GM23338 (cell line): Measurements from ENCODE around the gene ZNF264. TPM values are rescaled to one million over a fixed set of nuclear protein-coding genes. Genes with fewer than 3 reads are reported as not detected.
A peak's percentile ranks its signal among the peaks of the same experiment; 100 is the strongest.

ENCODE experiments used
- ATAC-seq: fragments of 200-7000 bp; cut with Tn5 transposase; 3 replicates; pipeline ENCODE4 v1.9.1; 2020
- DNase-seq: peaks from one replicate; pipeline ENCODE4 v3.0.0-alpha.2; 2015; ENCODE audit warnings: low spot score
- H2AFZ ChIP-seq: fragments of 200-600 bp; sonication (generic); 2 replicates; pipeline ENCODE4 v1.8.0; 2016; ENCODE audit warnings: antibody characterized with exemption, mild to moderate bottlenecking, moderate library complexity
- H3F3A ChIP-seq: fragments of 200-600 bp; sonication (generic); replicated peaks from 2 replicates; pipeline ENCODE4 v1.8.0; 2017; ENCODE audit warnings: antibody characterized with exemption, mixed run types, low read depth
- H3K27ac ChIP-seq: fragments of 200-600 bp; sonication (generic); 2 replicates; pipeline ENCODE4 v1.6.1; 2016; ENCODE audit warnings: low read depth
- H3K27me3 ChIP-seq: fragments of 200-600 bp; sonication (generic); 2 replicates; pipeline ENCODE4 v1.8.0; 2016; ENCODE audit warnings: mild to moderate bottlenecking, mixed run types, moderate library complexity; ENCODE audit not compliant: insufficient read depth
- H3K36me3 ChIP-seq: fragments of 200-600 bp; sonication (generic); 2 replicates; pipeline ENCODE4 v1.8.0; 2016; ENCODE audit warnings: mild to moderate bottlenecking; ENCODE audit not compliant: insufficient read depth
- H3K4me1 ChIP-seq: fragments of 200-600 bp; sonication (generic); 2 replicates; pipeline ENCODE4 v1.8.0; 2016; ENCODE audit warnings: mild to moderate bottlenecking, moderate library complexity; ENCODE audit not compliant: insufficient read depth
- H3K4me2 ChIP-seq: fragments of 200-600 bp; sonication (generic); 2 replicates; pipeline ENCODE4 v1.7.1; 2017; ENCODE audit warnings: mixed run types
- H3K4me3 ChIP-seq: fragments of 200-600 bp; sonication (generic); 2 replicates; pipeline ENCODE4 v1.6.1; 2016; ENCODE audit warnings: mixed run types
- H3K79me2 ChIP-seq: fragments of 200-600 bp; sonication (generic); replicated peaks from 2 replicates; pipeline ENCODE4 v1.8.0; 2017; ENCODE audit warnings: mild to moderate bottlenecking; ENCODE audit not compliant: insufficient read depth
- H3K9me2 ChIP-seq: fragments of 200-600 bp; sonication (generic); 2 replicates; pipeline ENCODE4 v1.8.0; 2017; ENCODE audit not compliant: insufficient read depth
- H4K20me1 ChIP-seq: fragments of 200-600 bp; sonication (generic); replicated peaks from 2 replicates; pipeline ENCODE4 v1.8.0; 2017; ENCODE audit warnings: mild to moderate bottlenecking; ENCODE audit not compliant: insufficient read depth
- H3K27ac Mint-ChIP-seq: 2 replicates; pipeline ENCODE4 v1.8.0; 2020; ENCODE audit warnings: inconsistent platforms, mild to moderate bottlenecking, moderate library complexity, mixed read lengths
- H3K27me3 Mint-ChIP-seq: 3 replicates; pipeline ENCODE4 v1.8.0; 2022; ENCODE audit warnings: low read depth, mild to moderate bottlenecking, moderate library complexity, mixed read lengths, inconsistent platforms; ENCODE audit not compliant: insufficient read depth, poor library complexity
- H3K36me3 Mint-ChIP-seq: 3 replicates; pipeline ENCODE4 v1.8.0; 2021; ENCODE audit warnings: low read depth, mild to moderate bottlenecking, inconsistent platforms, moderate library complexity, mixed read lengths
- H3K4me1 Mint-ChIP-seq: 3 replicates; pipeline ENCODE4 v1.8.0; 2020; ENCODE audit warnings: mild to moderate bottlenecking, inconsistent platforms, mixed read lengths
- H3K4me3 Mint-ChIP-seq: 3 replicates; pipeline ENCODE4 v1.8.0; 2021; ENCODE audit warnings: moderate library complexity, mild to moderate bottlenecking, inconsistent platforms, mixed read lengths
- H3K9me3 Mint-ChIP-seq: 3 replicates; pipeline ENCODE4 v1.8.0; 2020; ENCODE audit warnings: moderate library complexity, mild to moderate bottlenecking, inconsistent platforms, mixed read lengths
- CREB1 ChIP-seq: fragments of 250-450 bp; sonication (Bioruptor Pico); IDR thresholded peaks from 2 replicates; pipeline ENCODE4 v1.5.0; 2020; ENCODE audit warnings: low read depth, mild to moderate bottlenecking, moderate library complexity
- ETS1 ChIP-seq: IDR thresholded peaks from 2 replicates; pipeline ENCODE4 v1.6.1; 2016; ENCODE audit warnings: antibody characterized with exemption
- EZH2 ChIP-seq: fragments of 200-600 bp; sonication (generic); IDR thresholded peaks from one replicate; pipeline ENCODE4 v1.8.0; 2017; ENCODE audit warnings: antibody characterized with exemption, mild to moderate bottlenecking, low read depth; ENCODE audit not compliant: unreplicated experiment
- EZH2phosphoT487 ChIP-seq: fragments of 200-600 bp; sonication (generic); IDR thresholded peaks from one replicate; pipeline ENCODE4 v1.8.1; 2018; ENCODE audit warnings: antibody characterized with exemption; ENCODE audit not compliant: unreplicated experiment
- JUNB ChIP-seq: IDR thresholded peaks from one replicate; pipeline ENCODE4 v1.6.1; 2016; ENCODE audit warnings: antibody characterized with exemption; ENCODE audit not compliant: unreplicated experiment
- NANOG ChIP-seq: IDR thresholded peaks from 2 replicates; pipeline ENCODE4 v1.6.1; 2016; ENCODE audit warnings: antibody characterized with exemption, borderline replicate concordance
- POLR2AphosphoS5 ChIP-seq: IDR thresholded peaks from 2 replicates; pipeline ENCODE4 v1.6.1; 2016; ENCODE audit warnings: antibody characterized with exemption, low read depth
- REST ChIP-seq: IDR thresholded peaks from one replicate; pipeline ENCODE4 v1.6.1; 2018; ENCODE audit warnings: antibody characterized with exemption; ENCODE audit not compliant: unreplicated experiment
- STAT1 ChIP-seq: IDR thresholded peaks from one replicate; pipeline ENCODE4 v1.6.1; 2016; ENCODE audit warnings: antibody characterized with exemption; ENCODE audit not compliant: unreplicated experiment
- ZNF114 ChIP-seq: fragments of 250-450 bp; sonication (Bioruptor Pico); IDR thresholded peaks from 2 replicates; pipeline ENCODE4 v1.5.0; 2020; ENCODE audit warnings: mild to moderate bottlenecking, moderate library complexity
- polyA plus RNA-seq: library from polyadenylated mRNA; unstranded; fragments of >200 nt; fragmentation: Nextera tagmentation; extraction: Ambion mirVana; gene quantifications from 2 replicates; pipeline ENCODE4 v1.2.1, GENCODE V29; 2016
- total RNA-seq: library from RNA; depleted of rRNA; stranded (reverse); fragments of >200 nt; shearing (Covaris generic); gene quantifications from 2 replicates; pipeline ENCODE4 v1.2.3, GENCODE V29; 2014

Gene ZNF264
- total and polyA plus RNA-seq, 2 experiments from 2014 or later: 4.0 to 25.9 TPM

- TF ChIP-seq REST: no peak
Observed at GRCh38 chr19:57212109-57212508, 20.8 kb downstream of the ZNF264 start (continued).

GRCh38 chr19:57227502-57227901 is 36.2 kb downstream of the ZNF264 start:
- H3K27me3 ChIP-seq: no peaks in the 10 kb centered on the region
- DNase-seq (no peak), ATAC-seq (no peak)
- no peaks in the 10 kb centered on the region for H3K79me2 ChIP-seq
- Mint-ChIP-seq H3K4me1 (peaks cover 3% of the 10 kb centered on the region; the same call in 2 of the 3 replicates), H3K27ac (no peak overlapping the region), H3K36me3 (no peaks in the 10 kb centered on the region), H3K27me3 (peaks cover 1% of the 10 kb centered on the region), H3K4me3 (no peak overlapping the region), H3K9me3 (no peaks in the 10 kb centered on the region; the same call in 1 of the 3 replicates)
- H3F3A ChIP-seq: no peaks in the 10 kb centered on the region
- no peaks in the 10 kb centered on the region; the same call in 1 of the 2 replicates for H3K36me3 ChIP-seq
- no peak for TF ChIP-seq CREB1
- TF ChIP-seq JUNB: no peak
- no peak for TF ChIP-seq EZH2phosphoT487
- no peak for TF ChIP-seq REST
- H3K27ac ChIP-seq: no peak overlapping the region
- no peak overlapping the region for H3K4me3 ChIP-seq
- no peaks in the 10 kb centered on the region for H3K4me1 ChIP-seq
- H3K4me2 ChIP-seq: no peak overlapping the region
- H4K20me1 ChIP-seq: no peaks in the 10 kb centered on the region
- no peak overlapping the region for H2AFZ ChIP-seq
- H3K9me2 ChIP-seq: no peaks in the 10 kb centered on the region

GRCh38 chr19:57231686-57232085 is 40.4 kb downstream of the ZNF264 start:
- Histone ChIP-seq H3K9me2 (no peaks in the 10 kb centered on the region), H4K20me1 (no peaks in the 10 kb centered on the region), H3K4me1 (no peaks in the 10 kb centered on the region), H3K27ac (no peak overlapping the region), H3K36me3 (no peaks in the 10 kb centered on the region; the same call in 1 of the 2 replicates), H3K4me2 (peak overlapping the region; percentile 75), H3K4me3 (peak overlapping the region; percentile 53), H3F3A (no peaks in the 10 kb centered on the region), H2AFZ (peak overlapping the region; percentile 28; the same call in 1 of the 2 replicates), H3K79me2 (no peaks in the 10 kb centered on the region), H3K27me3 (no peaks in the 10 kb centered on the region)
- Mint-ChIP-seq H3K4me3 (peak overlapping the region; percentile 70), H3K36me3 (no peaks in the 10 kb centered on the region), H3K27ac (no peak overlapping the region), H3K9me3 (no peaks in the 10 kb centered on the region; the same call in 2 of the 3 replicates), H3K4me1 (no peaks in the 10 kb centered on the region; the same call in 2 of the 3 replicates), H3K27me3 (peaks cover 3% of the 10 kb centered on the region)
- peak; percentile 12 for DNase-seq
- peak; percentile 29 for ATAC-seq
- TF ChIP-seq ZNF114 (CRISPR knock-in tag) (no peak), POLR2AphosphoS5 (no peak), STAT1 (no peak), EZH2 (no peak), ETS1 (no peak), CREB1 (no peak), EZH2phosphoT487 (no peak), JUNB (no peak), NANOG (no peak)
